Measurements from ENCODE around the gene SPTBN1.
"Not testable (repeated sequence)": the region's sequence is repeated elsewhere in the genome, so short reads cannot be mapped to it uniquely, and the experiment has no call there.

SPTBN1 gene

DNA sequence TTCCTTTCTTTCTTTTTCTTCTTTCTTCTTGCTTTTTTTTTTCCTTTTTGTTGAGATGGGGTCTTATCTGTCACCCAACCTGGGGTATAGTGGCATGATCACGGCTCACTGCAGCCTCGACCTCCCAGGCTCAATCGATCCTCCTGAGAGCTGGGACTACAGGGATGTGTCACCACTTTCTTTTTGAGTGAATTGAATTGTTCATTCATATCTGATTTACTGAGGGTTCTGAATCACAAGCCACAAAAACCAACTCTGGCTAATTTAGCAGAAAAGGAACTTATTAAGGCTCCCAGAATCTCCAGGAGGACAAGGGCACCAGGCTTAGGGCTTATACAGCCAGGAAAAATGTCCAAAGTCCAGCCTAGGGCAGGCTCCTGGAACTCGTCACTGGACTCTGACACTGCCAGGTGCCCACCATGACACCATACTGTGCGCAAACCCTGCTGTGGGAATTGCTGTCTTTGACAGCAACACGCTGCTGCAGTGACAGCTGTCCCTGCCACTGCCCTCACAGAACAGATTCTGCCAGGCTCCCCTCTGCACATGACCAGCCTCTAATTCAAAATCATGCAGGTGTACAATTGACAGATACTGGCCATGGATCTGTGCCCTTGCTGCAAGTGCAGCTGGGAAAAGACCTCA lies 224.4 kb downstream of the SPTBN1 start:
- DNase-seq, result no peak

DNA sequence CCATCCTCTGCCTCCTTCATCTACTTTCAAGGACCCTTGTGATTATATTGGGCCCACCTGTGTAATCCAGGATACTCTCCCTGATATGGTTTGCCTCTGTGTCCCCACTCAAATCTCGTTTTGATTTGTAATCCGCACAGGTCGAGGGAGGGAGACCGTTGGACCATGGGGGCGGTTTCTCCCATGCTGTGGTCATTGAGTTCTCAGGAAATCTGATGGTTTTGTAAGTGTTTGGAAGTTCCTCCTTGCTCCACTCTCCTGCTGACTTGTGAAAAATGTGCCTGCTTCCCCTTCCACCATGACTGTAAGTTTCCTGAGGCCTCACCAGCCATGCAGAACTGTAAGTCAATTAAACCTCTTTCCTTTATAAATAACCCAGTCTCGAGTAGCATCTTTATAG lies 225.3 kb downstream of the SPTBN1 start:
- no peak for DNase-seq

DNA sequence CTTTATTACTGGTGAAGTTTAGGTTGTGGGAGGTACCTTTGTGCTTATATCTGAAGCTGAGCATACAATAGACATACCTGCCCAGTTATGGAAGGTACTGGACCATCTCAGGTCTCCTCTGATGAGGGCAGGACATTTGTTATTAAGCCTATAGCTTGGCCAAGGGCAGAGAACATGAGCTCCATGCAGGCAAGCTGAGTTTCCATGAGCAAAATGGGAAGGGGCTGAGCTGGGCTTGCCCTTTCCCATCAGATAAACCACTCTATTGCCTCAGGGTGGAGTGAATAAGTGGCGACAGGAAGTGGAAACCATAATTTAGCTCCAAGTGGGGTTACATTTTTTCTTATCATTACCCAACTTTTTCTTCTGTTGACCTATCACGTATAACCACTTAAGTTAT lies 227.5 kb downstream of the SPTBN1 start:
- no peak for DNase-seq

DNA sequence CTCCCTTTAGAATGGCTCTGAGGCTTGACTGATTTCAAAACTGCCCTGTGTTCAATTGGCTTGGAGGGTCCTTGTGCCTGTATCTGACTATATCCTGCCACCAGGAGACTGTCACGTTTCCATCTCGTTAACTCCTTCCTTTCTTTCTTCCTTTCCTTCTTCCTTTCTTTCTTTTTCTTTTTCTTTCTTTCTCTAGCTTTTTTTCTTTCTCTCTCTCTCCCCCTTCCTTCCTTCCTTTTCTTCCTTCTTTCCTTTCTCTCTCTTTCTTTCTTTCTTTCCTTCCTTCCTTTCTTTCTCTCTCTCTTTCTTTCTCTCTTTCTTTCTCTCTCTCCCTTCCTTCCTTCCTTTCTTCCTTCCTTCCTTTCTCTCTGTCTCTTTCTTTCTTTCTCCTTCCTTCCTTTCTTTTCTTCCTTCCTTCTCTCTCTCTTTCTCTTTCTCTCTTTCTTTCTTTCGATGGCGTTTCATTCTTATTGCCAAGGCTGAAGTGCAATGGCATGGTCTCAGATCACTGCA lies 229.2 kb downstream of the SPTBN1 start:
- no peak for DNase-seq

DNA sequence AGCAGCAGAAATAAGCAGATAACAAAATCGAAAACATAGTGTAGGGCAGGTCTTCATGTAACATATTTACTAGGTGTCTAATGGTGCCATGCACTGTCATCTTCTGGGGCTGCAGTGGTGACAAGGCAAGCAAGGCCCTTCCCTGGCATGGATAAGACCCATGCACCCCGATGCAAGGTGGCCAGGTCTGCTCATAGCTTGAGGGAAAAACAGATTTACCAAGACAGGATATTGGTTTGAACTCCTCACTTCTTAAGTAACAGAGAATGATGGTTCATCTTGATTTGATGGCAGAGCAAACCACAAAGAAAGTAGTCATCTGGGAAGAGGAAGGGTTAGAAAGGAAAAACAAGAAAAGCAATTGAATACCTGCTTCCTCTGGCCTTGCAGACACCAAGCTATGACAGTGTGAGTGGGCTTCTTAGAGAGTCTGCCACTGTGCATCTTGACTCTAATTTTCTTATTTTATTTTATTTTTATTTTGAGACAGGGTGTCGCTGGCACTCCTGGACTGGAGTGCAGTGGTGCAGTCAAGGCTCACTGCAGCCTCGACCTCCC lies 231.5 kb downstream of the SPTBN1 start:
- DNase-seq, result no peak

DNA sequence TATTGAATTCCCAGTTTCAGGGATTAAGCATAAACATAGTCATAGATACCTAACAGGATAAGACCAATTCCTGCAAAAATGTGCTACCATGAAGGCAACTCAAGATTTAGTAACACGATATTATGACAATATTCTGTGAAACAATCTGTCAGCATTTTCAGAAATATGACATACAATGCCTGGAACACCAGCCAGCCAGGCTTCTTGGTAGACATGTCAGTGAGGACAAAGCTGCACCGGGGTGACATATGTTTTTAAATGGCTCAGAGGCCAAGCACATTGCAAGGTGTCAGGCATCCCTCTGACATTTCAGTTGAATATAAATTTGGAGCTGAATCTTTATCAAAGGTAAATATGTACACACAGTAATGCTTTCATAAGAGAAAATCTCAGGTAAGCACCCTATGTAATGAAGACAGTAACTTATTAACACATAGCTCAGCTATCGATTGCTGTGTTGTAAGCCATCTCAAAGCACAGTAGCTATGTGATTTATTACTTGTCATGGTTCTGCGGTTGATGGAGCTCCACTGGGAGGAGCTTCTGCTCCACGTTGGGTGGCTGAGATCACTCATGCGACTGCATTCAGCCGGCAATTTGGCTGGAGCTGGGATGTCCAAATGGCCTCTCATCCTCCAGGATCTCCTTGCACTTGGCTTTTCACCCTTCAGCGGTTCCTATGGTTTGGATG lies 235.5 kb downstream of the SPTBN1 start:
- no peak for DNase-seq

DNA sequence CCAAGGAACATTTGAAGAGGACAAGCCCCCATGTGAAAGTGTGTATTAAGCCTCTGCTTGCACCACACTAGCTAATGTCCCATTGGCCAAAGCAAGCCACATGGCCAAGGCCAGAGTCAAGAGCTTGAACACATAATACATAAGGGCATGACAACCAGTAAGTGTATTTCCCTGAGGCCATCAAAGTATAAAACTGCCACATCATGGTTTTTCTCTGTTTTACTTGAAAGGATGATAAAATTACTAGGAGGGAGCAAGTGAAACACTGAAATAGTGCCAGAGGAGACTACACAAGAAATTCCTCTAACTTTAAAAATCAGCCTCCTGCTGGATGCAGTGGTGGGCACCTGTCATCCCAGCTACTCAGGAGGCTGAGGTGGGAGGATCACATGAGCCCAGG lies 236.4 kb downstream of the SPTBN1 start:
- DNase-seq, result no peak

DNA sequence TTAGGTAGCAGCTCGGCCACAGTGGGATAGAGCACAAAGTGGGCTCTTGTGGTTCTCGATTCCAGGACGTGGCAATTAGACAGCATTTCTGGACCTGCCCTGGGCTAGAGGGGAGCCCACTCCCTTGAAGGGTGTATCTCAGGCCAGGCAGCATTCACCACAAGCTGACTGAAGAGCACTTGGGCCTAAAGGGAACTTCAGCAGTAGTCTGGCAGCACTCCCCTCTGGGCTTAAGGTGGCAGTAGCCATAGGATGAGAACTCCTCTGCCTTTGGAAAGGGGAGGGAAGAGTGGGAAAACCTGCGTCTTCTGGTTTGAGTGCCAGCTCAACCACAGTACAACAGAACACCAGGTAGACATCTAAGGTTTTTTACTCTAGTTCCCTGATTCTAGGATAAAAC lies 239.3 kb downstream of the SPTBN1 start:
- DNase-seq, result no peak

DNA sequence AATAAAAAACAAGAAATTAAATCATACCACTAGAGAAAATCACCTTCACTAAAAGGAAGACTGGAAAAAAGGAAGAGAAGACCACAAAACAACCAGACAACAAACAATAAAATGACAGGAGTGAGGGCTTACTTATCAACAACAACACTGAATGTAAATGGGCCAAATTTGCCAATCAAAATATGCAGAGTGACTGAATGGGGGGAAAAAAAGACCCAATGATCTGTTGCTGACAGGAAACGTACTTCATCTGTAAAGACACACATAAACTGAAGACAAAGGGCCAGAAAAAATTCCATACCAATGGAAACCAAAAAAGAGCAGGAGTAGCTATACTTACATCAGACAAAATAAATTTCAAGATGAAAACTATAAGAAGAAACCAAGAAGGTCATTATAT lies 241.8 kb downstream of the SPTBN1 start:
- DNase-seq, result no peak

DNA sequence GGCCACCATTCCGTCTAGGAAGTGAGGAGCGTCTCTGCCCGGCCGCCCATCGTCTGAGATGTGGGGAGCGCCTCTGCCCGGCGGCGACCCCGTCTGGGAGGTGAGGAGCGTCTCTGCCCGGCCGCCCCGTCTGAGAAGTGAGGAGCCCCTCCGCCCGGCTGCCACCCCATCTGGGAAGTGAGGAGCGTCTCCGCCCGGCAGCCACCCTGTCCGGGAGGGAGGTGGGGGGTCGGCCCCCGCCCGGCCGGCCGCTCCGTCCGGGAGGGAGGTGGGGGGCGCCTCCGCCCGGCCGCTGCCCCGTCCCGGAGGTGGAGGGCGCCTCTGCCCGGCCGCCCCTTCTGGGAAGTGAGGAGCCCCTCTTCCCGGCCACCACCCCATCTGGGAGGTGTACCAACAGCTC lies 242.8 kb downstream of the SPTBN1 start:
- not testable (repeated sequence) for DNase-seq

DNA sequence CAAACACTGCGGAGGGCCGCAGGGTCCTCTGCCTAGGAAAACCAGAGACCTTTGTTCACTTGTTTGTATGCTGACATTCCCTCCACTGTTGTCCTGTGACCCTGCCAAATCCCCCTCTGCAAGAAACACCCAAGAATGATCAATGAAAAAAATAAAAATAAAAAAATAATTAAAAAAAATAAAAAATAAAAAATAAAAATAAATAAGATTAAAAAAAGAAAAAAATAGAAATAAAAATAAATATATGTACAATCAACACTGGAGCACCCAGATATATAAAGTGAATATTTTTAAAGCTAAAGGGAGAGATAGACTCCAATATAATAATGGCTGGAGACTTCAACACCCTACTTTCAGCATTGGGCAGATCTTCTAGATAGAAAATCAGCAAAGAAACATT lies 243.5 kb downstream of the SPTBN1 start:
- no peak for DNase-seq

DNA sequence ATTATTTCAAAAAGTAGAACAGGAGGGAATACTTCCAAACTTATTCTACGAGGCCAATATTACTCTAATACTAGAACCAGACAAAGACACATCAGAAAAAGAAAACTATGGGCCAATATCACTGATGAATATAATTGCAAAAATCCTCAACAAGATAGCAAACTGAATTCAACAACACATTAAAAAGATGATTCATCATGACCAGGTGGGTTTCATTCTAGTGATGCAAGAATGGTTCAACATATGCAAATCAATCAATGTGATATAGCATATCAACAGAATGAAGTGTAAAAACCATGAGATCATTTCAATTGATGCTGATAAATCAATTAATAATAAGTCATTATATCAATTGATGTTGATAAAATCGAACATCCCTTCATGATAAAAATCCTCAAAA lies 244.9 kb downstream of the SPTBN1 start:
- peak; percentile 42 for DNase-seq

DNA sequence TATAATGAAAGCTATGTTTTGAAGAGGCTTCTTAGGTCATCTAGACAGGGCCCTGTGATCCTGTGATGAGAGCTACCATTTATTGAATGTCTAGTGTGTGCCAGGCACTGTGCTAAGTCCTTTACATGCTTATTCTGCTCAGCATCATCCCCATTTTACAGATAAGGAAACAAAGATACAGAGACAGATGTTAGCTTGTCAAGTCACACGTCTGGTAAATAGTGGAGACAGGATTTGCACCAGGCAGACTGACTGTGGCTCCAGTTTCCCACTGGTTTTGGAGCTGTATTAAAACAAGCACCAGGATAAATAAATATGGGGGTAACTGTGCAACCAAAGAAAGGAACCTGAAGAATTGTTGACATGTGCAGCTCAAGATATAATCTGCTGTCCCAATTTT lies 248.1 kb downstream of the SPTBN1 start:
- DNase-seq, result no peak

DNA sequence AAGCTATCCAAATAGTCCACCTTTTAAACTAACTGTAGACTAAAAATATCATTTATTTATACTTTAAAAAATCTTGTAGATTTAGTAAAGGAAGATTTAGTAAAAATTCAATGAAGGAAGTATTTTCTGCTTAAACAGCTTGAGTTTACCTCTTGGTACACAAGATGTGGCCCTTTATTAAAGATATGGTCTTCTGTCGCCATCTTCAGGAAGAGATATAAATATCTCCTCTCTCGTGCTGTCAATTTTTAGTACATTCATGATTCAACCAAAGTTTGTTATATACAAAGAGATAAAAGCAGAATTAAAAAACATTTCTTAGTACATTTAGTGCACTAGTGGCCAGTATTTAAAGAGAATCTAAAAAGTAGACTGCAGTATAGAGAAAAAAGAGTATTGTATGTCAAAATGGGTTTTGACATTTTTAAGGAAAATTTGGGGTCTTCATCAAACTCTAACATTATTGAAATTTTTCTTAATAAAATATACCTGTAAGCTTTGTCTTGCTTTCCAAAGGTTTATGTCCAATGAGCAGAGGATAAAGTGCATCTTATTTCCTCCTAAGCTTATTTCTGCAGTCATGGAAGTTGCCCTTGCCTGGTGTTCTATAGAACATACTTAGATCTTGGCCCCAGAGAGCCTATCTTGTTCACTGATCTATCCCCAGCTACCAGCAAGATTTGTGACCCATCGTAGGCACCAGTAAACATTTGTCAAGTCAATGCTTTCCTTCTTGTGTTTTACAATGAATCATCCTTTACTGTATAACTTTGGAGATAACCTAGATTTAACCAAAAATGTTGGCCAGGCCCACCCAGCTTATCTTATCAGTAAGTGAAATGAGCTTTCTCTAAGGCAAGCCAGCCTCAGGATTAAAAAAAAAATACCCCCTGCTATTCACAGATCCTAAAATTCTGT lies 248.8 kb downstream of the SPTBN1 start:
- DNase-seq, result peak; percentile 58

DNA sequence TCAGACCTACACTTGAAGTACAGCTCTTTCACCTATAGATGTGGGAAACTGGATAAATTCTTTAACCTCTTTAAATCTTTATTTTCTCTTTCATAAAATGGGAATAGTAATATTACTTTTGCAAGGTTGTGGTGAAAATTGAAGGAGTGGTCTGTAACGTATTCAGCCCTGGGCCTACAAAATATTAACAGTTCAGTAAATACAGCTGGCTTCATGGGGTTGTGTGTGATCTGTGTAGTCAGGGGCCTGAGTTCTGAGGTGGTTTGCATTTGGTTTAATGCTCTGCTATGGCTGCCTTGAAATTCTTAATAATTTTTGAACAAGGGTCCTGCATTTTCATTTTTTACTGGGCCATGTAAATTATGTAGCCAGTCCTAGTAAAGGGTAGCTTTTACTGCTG lies 250.5 kb downstream of the SPTBN1 start:
- DNase-seq, result no peak

DNA sequence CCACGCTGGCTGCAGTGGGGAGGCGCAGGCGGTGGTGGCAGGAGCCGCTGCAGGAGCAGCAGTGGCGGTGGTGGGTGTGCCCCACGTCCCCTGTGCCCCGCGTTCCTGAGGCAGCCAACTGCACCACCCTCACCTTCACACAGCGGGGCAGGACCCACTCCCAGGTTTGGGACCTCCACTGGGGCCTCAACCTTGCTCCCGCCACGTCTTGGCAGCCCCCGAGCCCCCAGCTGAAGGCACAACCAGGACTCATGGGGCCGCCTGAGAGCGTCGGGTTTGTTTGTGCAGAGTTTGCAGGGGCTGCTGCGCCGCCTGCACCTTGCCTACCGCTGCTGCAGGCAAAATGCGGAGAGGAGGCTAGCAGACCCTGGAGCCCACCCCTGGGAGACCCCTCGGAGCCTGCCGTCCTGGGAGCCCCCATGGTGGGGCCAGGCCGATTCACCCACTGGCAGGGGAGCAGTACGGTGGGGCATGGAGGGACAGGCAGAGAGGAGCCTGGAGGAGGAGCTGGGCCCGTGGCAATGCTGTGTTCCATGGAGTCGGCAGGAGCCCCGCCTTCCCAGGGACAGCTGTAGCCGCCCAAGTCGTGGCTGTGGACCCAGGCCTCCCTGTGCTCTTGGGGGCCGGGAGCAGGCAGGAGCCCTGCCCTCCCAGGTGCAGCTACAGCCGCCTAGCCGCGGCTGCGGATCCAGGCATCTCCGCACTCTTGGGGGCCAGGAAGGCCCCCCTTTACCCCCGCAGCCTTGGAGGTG lies 252.6 kb downstream of the SPTBN1 start:
- DNase-seq, result no peak

DNA sequence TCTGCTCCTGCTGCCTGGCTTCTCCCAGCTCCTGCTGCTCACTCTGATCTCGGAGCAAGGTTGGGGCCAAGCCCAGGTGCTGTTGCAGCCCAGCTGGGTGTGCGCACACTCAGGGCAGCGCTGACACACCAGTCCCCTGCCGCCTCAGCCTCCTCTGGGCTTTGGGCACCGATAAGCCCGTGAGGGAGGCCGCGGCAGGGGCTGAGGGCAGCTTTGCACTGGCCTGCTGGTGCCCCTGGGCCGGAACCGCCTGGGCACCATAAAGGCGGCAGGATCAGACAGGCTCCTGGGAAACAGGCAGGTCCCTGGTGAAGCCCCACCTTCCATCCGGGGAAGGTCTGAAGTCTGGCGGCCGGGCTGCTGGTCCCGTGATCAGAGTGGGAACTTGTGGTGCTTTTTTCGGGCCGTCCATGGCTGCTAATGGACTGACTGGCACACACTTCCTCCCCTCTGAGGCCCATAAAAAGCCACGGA lies 253.2 kb downstream of the SPTBN1 start:
- DNase-seq, result no peak

DNA sequence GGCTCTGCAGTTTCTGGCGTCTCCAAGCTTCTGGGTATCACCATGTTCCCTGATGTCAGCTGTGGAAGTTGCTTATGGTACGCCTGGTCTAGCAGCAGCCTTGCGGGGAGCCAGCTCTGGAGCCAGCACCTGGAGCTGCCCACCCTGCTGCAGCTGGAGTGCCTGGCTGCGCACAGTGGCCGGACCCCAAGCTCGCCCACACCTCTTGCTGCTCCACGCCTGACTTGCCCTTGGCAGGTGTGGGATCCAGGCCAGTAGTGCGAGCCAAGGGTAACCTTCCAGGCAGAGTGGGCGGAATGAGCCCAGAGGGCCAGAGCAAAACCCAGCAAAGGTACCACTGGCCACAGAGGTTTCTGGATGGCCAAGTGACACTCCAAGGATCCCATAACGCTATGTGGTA lies 254.1 kb downstream of the SPTBN1 start:
- DNase-seq, result no peak

DNA sequence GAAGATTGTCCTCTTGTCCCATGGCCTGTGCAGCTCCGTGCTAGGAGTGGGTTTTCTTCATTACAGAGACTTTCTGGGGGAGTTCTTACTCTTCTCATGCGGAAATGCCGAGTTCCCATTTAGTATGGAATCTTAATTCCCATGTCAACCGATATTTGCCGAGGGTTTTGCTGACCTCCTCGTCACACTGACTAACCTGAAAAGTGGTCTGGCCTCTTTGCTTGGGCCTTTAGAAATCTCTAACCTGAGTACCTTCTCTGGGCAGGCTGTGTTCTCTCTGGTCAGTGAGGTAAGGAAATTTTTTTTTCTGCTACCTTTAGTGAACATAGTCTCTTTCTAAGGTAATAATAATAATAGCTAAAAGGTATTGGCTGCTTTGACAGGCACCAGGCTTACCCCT lies 256.4 kb downstream of the SPTBN1 start:
- DNase-seq, result no peak

DNA sequence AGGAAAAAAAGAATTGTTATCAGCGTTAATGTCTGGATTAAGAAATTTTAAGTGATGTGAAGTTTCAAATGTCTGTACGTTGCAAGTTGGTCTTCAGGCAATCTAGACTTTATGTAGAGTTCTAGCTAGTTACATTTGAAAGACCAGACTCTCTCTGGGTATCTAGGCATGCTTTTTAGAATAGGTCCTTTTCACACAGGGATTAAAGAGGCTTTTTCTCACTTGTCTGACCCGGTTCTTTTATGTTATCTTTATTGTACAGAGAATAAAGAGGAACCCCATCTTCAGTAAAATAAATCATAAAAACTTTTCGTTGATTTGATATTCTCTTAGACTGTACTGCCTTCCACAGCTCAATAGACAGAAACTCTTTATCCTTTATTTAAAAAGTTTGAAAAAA lies 258.9 kb downstream of the SPTBN1 start:
- DNase-seq, result no peak

DNA sequence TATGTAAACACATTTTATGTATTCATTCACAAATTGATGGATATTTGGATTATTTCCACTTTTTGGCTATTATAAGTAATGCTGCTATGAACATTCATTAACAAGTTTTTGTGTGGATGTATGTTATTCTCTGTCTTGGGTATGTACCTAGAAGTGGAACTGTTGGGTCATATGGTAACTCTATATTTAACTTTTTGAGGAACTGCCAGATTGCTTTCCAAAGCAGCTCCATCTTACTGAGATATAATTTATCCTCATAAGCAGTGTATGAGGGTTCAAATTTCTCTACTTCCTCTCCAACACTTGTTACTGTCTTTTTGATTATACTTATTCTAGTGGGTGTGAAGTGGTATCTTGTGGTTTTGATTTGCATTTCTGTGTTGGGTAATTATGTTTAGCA lies 260.2 kb downstream of the SPTBN1 start:
- DNase-seq, result no peak

DNA sequence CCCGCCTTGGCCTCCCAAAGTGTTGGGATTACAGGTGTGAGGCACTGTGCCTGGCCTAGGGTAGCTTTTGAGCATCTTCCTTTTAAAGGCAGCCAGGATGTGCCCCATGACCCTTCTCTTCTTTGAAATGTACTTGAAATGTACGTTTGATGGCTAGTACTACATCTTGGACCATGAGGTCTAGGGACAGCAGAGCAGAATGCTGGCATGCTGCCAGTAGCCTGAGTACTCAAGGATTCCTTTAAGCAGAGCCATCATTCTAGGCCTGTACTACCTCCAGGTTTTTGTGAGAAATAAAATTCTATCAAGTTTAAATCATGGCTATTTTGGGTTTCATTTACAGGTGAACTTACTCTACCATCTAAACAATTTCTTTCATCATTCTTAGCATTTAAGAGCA lies 264.4 kb downstream of the SPTBN1 start:
- no peak for DNase-seq

All from HCEC 1CT (cell line).